Medulla oblongata (tissue), 1 donor: Measurements from ENCODE around the gene C6orf89.

ENCODE experiments used
- DNase-seq: peaks from one replicate; pipeline ENCODE4 v3.0.0-alpha.2; 2015; ENCODE audit errors: extremely low spot score

C6orf89 gene

GRCh38 chr6:36852481-36853147 lies 33.1 kb upstream of the C6orf89 start:
- no peak for DNase-seq

GRCh38 chr6:36853325-36853724 lies 32.4 kb upstream of the C6orf89 start:
- DNase-seq, result peak; percentile 61

- no peak for DNase-seq
These were observed 30.0 kb upstream of the C6orf89 start for GRCh38 chr6:36855750-36856149.

GRCh38 chr6:36856277-36856676 lies 29.5 kb upstream of the C6orf89 start:
- DNase-seq, result no peak

GRCh38 chr6:36857325-36857724 lies 28.4 kb upstream of the C6orf89 start:
- no peak for DNase-seq

- DNase-seq, result no peak
These were observed 27.3 kb upstream of the C6orf89 start for GRCh38 chr6:36858407-36858981.

- no peak for DNase-seq
These were observed 25.6 kb upstream of the C6orf89 start for GRCh38 chr6:36860126-36860525.

GRCh38 chr6:36862164-36862847 lies 23.4 kb upstream of the C6orf89 start:
- no peak for DNase-seq

- DNase-seq, result no peak
These were observed 22.8 kb upstream of the C6orf89 start for GRCh38 chr6:36862848-36863382.

- no peak for DNase-seq
These were observed 21.8 kb upstream of the C6orf89 start for GRCh38 chr6:36863670-36864540.

- no peak for DNase-seq
These were observed 19.9 kb upstream of the C6orf89 start for GRCh38 chr6:36865835-36866234.

GRCh38 chr6:36867471-36868224 lies 18.1 kb upstream of the C6orf89 start:
- DNase-seq, result no peak

- no peak for DNase-seq
These were observed 14.1 kb upstream of the C6orf89 start for GRCh38 chr6:36871686-36872085.

GRCh38 chr6:36873115-36873514 lies 12.6 kb upstream of the C6orf89 start:
- no peak for DNase-seq

GRCh38 chr6:36873612-36874442 lies 11.9 kb upstream of the C6orf89 start:
- no peak for DNase-seq

- DNase-seq, result peak; percentile 92
These were observed 11.1 kb upstream of the C6orf89 start, which contains the start of gene PPIL1 for GRCh38 chr6:36874443-36875249. PPIL1 (minus strand) TSS chr6:36874803; CDS start chr6:36874772, 31 bp downstream.

- DNase-seq, result no peak
These were observed 10.5 kb upstream of the C6orf89 start for GRCh38 chr6:36875250-36875633.

- no peak for DNase-seq
These were observed 1.1 kb upstream of the C6orf89 start for GRCh38 chr6:36884610-36885009.

GRCh38 chr6:36886950-36887618 lies 1.3 kb downstream of the C6orf89 start:
- no peak for DNase-seq
